ENCODE results near the gene GLB1L. TPM values are rescaled to one million over a fixed set of nuclear protein-coding genes. Genes with fewer than 3 reads are reported as not detected.

The GLB1L gene
- total RNA-seq, 2 experiments from 2014 or later: 4.3 to 4.9 TPM

GRCh38 chr2:219277703-219278654 lies 32.7 kb upstream of the GLB1L start:
- peak; percentile 9 for ATAC-seq
- CTCF ChIA-PET: interaction anchor here (0.6 to 14.8 kb wide), 28 partner anchors 8 to 380 kb away, joined by 3 to 260 read pairs (median 6); partner anchors contain the start of genes ABCB6, ANKZF1, ATG9A and DNPEP
- peak overlapping the region; percentile 94 for H3K4me3 Mint-ChIP-seq
- peak overlapping the region; percentile 95 for H3K27ac Mint-ChIP-seq
- peaks cover 10% of the 10 kb centered on the region for H3K36me3 Mint-ChIP-seq
- H3K9me3 Mint-ChIP-seq (ENCODE audit: low read depth): no peaks in the 10 kb centered on the region
- no peaks in the 10 kb centered on the region for H3K27me3 Mint-ChIP-seq
- H3K4me1 Mint-ChIP-seq: peaks cover 32% of the 10 kb centered on the region
- peak; percentile 81 for DNase-seq

GRCh38 chr2:219274361-219274921 lies 29.2 kb upstream of the GLB1L start:
- CTCF ChIA-PET: interaction anchor here (1.1 to 14.8 kb wide), 4 partner anchors 18 to 155 kb away, joined by 3 to 260 read pairs (median 4); partner anchors contain the start of gene NHEJ1

GRCh38 chr2:219273937-219274336 lies 28.7 kb upstream of the GLB1L start:
- no peak overlapping the region for H3K4me3 Mint-ChIP-seq
- ATAC-seq: no peak
- peaks cover 19% of the 10 kb centered on the region for H3K4me1 Mint-ChIP-seq
- no peaks in the 10 kb centered on the region for H3K36me3 Mint-ChIP-seq
- H3K27ac Mint-ChIP-seq: no peak overlapping the region
- CTCF ChIA-PET: interaction anchor here (1.0 to 14.8 kb wide), 4 partner anchors 18 to 154 kb away, joined by 3 to 260 read pairs (median 4); partner anchors contain the start of gene NHEJ1
- DNase-seq: no peak
- peaks cover 2% of the 10 kb centered on the region for H3K27me3 Mint-ChIP-seq
- H3K9me3 Mint-ChIP-seq (ENCODE audit: low read depth): no peaks in the 10 kb centered on the region

More at GRCh38 chr2:219274361-219274921, 29.2 kb upstream of the GLB1L start:
- ATAC-seq (no peak), DNase-seq (no peak)
- H3K27me3 Mint-ChIP-seq: peaks cover 2% of the 10 kb centered on the region
- H3K27ac Mint-ChIP-seq: no peak overlapping the region
- no peaks in the 10 kb centered on the region for H3K9me3 Mint-ChIP-seq (ENCODE audit: low read depth)
- no peak overlapping the region for H3K4me3 Mint-ChIP-seq
- no peaks in the 10 kb centered on the region for H3K36me3 Mint-ChIP-seq
- H3K4me1 Mint-ChIP-seq: peaks cover 20% of the 10 kb centered on the region

GRCh38 chr2:219272995-219273394 lies 27.8 kb upstream of the GLB1L start:
- no peak overlapping the region for H3K27ac Mint-ChIP-seq
- ATAC-seq: no peak
- DNase-seq: no peak
- H3K27me3 Mint-ChIP-seq: peaks cover 2% of the 10 kb centered on the region
- H3K4me3 Mint-ChIP-seq: no peak overlapping the region
- H3K36me3 Mint-ChIP-seq: no peaks in the 10 kb centered on the region
- H3K9me3 Mint-ChIP-seq (ENCODE audit: low read depth): no peaks in the 10 kb centered on the region
- CTCF ChIA-PET: interaction anchor here (1.0 to 14.8 kb wide), 3 partner anchors 11 to 26 kb away, joined by 3 to 260 read pairs (median 3); no protein-coding TSS in a partner anchor
- peaks cover 10% of the 10 kb centered on the region for H3K4me1 Mint-ChIP-seq

- DNase-seq: no peak
- H3K36me3 Mint-ChIP-seq: no peaks in the 10 kb centered on the region
- no peaks in the 10 kb centered on the region for H3K9me3 Mint-ChIP-seq (ENCODE audit: low read depth)
- CTCF ChIA-PET: interaction anchor here (1.3 to 14.8 kb wide), 2 partner anchors 10 to 20 kb away, joined by 3 to 260 read pairs; no protein-coding TSS in a partner anchor
- peaks cover 2% of the 10 kb centered on the region for H3K27me3 Mint-ChIP-seq
- ATAC-seq: no peak
- H3K27ac Mint-ChIP-seq: no peak overlapping the region
- H3K4me3 Mint-ChIP-seq: no peak overlapping the region
- peaks cover 3% of the 10 kb centered on the region for H3K4me1 Mint-ChIP-seq
These were observed 27.1 kb upstream of the GLB1L start for GRCh38 chr2:219272356-219272755.

GRCh38 chr2:219271021-219271420 lies 25.8 kb upstream of the GLB1L start:
- no peak for ATAC-seq
- no peak for DNase-seq
- CTCF ChIA-PET: interaction anchor here (0.9 to 4.5 kb wide), 3 partner anchors 7 to 111 kb away, joined by 3 to 16 read pairs (median 3); partner anchors contain the start of genes DNAJB2 and NHEJ1
- Mint-ChIP-seq H3K9me3 (ENCODE audit: low read depth) (no peaks in the 10 kb centered on the region), H3K4me3 (no peak overlapping the region), H3K27ac (no peak overlapping the region), H3K27me3 (peaks cover 2% of the 10 kb centered on the region), H3K36me3 (no peaks in the 10 kb centered on the region), H3K4me1 (no peaks in the 10 kb centered on the region)

- H3K27ac Mint-ChIP-seq: no peak overlapping the region
- H3K27me3 Mint-ChIP-seq: peaks cover 2% of the 10 kb centered on the region
- no peaks in the 10 kb centered on the region for H3K9me3 Mint-ChIP-seq (ENCODE audit: low read depth)
- CTCF ChIA-PET: interaction anchor here (0.8 to 4.5 kb wide), 5 partner anchors 8 to 76 kb away, joined by 3 to 16 read pairs (median 4); partner anchors contain the start of gene DNAJB2
- no peaks in the 10 kb centered on the region for H3K36me3 Mint-ChIP-seq
- no peak for ATAC-seq
- no peak overlapping the region for H3K4me3 Mint-ChIP-seq
- no peak for DNase-seq
- no peaks in the 10 kb centered on the region for H3K4me1 Mint-ChIP-seq
These were observed 24.8 kb upstream of the GLB1L start for GRCh38 chr2:219270055-219270372.

GRCh38 chr2:219269362-219270054 lies 24.3 kb upstream of the GLB1L start:
- Mint-ChIP-seq H3K4me3 (no peak overlapping the region), H3K9me3 (ENCODE audit: low read depth) (no peaks in the 10 kb centered on the region), H3K27ac (no peak overlapping the region), H3K36me3 (no peaks in the 10 kb centered on the region), H3K4me1 (no peaks in the 10 kb centered on the region), H3K27me3 (peaks cover 2% of the 10 kb centered on the region)
- CTCF ChIA-PET: interaction anchor here (1.3 to 4.5 kb wide), 3 partner anchors 9 to 26 kb away, joined by 4 to 16 read pairs (median 8); partner anchors contain the start of gene DNAJB2
- DNase-seq (no peak), ATAC-seq (no peak)

- Mint-ChIP-seq H3K4me1 (no peaks in the 10 kb centered on the region), H3K27me3 (peaks cover 2% of the 10 kb centered on the region)
- no peak for ATAC-seq
These were observed 23.1 kb upstream of the GLB1L start for GRCh38 chr2:219268294-219268693.

GRCh38 chr2:219266886-219267285 lies 21.6 kb upstream of the GLB1L start:
- peaks cover 2% of the 10 kb centered on the region for H3K27me3 Mint-ChIP-seq
- ATAC-seq (no peak), DNase-seq (no peak)
- CTCF ChIA-PET: interaction anchor here (1.2 to 4.5 kb wide), 3 partner anchors 11 to 29 kb away, joined by 5 to 16 read pairs (median 11); partner anchors contain the start of genes DNAJB2 and TUBA4A
- no peaks in the 10 kb centered on the region for H3K36me3 Mint-ChIP-seq
- no peaks in the 10 kb centered on the region for H3K4me1 Mint-ChIP-seq
- no peak overlapping the region for H3K27ac Mint-ChIP-seq
- H3K9me3 Mint-ChIP-seq (ENCODE audit: low read depth): no peaks in the 10 kb centered on the region
- H3K4me3 Mint-ChIP-seq: no peak overlapping the region

More at GRCh38 chr2:219268294-219268693, 23.1 kb upstream of the GLB1L start:
- Mint-ChIP-seq H3K27ac (no peak overlapping the region), H3K36me3 (no peaks in the 10 kb centered on the region), H3K9me3 (ENCODE audit: low read depth) (no peaks in the 10 kb centered on the region), H3K4me3 (no peak overlapping the region)
- CTCF ChIA-PET: interaction anchor here (2.5 to 4.5 kb wide), 2 partner anchors 10 to 27 kb away, joined by 8 to 16 read pairs; partner anchors contain the start of gene DNAJB2
- no peak for DNase-seq

GRCh38 chr2:219266232-219266631 lies 21.0 kb upstream of the GLB1L start:
- CTCF ChIA-PET: interaction anchor here (1.7 to 7.1 kb wide), 3 partner anchors 11 to 29 kb away, joined by 7 to 54 read pairs (median 11); partner anchors contain the start of genes DNAJB2 and TUBA4A
- Mint-ChIP-seq H3K4me3 (no peak overlapping the region), H3K4me1 (no peaks in the 10 kb centered on the region), H3K9me3 (ENCODE audit: low read depth) (no peaks in the 10 kb centered on the region), H3K36me3 (no peaks in the 10 kb centered on the region), H3K27ac (no peak overlapping the region), H3K27me3 (peaks cover 6% of the 10 kb centered on the region)
- DNase-seq (no peak), ATAC-seq (no peak)

GRCh38 chr2:219261024-219261855 lies 16.0 kb upstream of the GLB1L start:
- no peaks in the 10 kb centered on the region for H3K4me1 Mint-ChIP-seq
- no peak overlapping the region for H3K27ac Mint-ChIP-seq
- H3K27me3 Mint-ChIP-seq: peaks cover 17% of the 10 kb centered on the region
- H3K9me3 Mint-ChIP-seq (ENCODE audit: low read depth): no peaks in the 10 kb centered on the region
- CTCF ChIA-PET: interaction anchor here (1.1 to 7.1 kb wide), 6 partner anchors 16 to 102 kb away, joined by 3 to 54 read pairs (median 4); partner anchors contain the start of genes ANKZF1, ATG9A, DNAJB2 and GLB1L
- H3K4me3 Mint-ChIP-seq: no peak overlapping the region
- ATAC-seq (no peak), DNase-seq (no peak)
- no peaks in the 10 kb centered on the region for H3K36me3 Mint-ChIP-seq
